Activated CD8-positive, alpha-beta memory T cell treated with anti-CD3 and anti-CD28 coated beads, Interleukin-2, amount 50 U/mL, for 48 hours (primary cell): Measurements from ENCODE around the gene SLC25A48.
"Not testable (repeated sequence)": the region's sequence is repeated elsewhere in the genome, so short reads cannot be mapped to it uniquely, and the experiment has no call there.

Experiments
- DNase-seq: peaks from one replicate; pipeline ENCODE4 v3.0.0-alpha.2; 2020

The SLC25A48 gene

DNA sequence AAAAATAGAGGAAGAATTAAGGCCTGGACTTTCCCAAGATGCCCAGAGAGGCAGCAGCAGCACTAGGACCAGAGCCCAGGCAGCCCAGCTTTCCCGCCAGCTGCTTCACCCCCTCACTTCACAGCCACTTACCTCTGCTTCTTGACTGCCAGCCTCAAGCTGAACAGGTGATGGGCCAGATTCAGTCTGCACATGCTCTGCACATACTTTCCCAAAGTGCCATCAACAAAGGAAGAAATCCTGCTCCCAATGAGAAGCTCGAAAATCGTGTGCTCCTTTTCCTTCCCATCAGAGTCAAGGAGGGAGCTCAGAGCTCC is 4.1 kb upstream of the SLC25A48 start:
- DNase-seq: no peak

DNA sequence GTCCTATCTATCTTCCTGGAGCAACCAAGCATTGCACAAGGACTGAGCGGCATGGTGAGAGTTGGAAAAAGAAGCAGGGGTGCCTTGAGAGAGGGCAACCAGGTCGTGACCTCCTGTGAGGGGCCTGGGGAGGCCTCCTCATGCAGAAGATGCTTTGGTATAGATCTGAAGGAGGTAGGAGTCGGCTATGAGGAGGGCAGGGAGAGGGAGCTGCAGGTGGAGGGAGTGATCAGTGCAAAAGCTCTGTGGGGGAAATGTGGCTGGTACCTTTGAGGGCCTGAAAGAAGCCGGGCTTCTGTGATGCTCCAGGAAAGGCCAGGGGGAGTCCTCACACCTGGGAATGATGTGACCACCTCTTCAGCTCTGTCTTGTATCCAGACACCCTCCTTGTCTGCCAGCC is 3.6 kb upstream of the SLC25A48 start:
- DNase-seq: no peak

DNA sequence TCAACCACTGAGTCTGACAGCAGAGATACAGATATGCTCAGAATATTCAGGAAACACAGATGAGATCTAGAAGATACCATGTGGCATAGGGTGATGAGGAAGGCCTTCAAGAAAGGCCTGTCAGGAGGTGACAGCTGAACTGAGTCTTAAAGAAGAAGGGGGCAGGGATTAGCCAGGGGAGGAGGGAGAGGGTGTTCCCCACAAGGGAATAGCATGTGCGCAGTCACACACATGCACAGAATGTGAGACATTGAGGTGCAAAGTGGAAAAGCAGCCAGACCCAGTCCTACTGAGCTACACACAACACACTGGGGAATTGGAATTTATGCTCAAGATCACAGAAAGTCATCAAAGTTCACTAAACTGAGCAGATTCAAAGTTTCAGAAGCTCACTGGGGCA is 3.0 kb upstream of the SLC25A48 start:
- no peak for DNase-seq

DNA sequence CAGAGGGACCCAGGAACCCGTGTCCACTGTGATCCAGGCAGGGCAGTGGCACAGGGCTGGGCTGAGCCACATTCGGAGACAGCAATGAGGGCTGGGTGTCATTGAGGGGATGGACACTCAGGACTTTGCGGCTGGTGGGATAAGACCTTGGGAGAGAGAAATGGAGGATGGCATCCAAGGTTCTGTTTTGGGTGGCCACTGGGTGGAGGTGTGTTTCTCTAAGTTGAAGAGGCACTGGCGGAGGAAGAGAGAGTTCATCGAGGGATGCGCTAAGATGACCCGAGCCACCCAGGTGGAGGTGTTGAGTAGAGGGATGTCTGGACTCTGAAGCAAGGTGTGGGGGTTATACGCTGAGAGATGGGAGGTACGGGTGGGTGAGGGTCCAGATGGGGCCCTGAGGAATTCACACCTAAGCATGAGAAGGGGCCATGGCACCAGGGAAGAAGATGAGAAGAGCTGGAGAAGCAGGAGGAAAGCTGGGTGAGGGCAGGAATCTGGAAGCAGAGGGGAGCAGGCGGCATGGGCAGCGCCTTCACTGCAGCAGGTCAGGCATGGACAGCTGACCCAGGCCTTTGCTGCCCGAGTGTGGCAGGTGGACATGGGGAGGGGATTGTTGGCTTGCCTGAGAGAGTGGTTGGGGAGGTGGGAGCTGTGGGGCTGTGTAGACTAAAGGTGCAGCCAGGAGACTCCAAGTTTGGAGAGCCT is 2.5 kb upstream of the SLC25A48 start:
- DNase-seq: no peak

DNA sequence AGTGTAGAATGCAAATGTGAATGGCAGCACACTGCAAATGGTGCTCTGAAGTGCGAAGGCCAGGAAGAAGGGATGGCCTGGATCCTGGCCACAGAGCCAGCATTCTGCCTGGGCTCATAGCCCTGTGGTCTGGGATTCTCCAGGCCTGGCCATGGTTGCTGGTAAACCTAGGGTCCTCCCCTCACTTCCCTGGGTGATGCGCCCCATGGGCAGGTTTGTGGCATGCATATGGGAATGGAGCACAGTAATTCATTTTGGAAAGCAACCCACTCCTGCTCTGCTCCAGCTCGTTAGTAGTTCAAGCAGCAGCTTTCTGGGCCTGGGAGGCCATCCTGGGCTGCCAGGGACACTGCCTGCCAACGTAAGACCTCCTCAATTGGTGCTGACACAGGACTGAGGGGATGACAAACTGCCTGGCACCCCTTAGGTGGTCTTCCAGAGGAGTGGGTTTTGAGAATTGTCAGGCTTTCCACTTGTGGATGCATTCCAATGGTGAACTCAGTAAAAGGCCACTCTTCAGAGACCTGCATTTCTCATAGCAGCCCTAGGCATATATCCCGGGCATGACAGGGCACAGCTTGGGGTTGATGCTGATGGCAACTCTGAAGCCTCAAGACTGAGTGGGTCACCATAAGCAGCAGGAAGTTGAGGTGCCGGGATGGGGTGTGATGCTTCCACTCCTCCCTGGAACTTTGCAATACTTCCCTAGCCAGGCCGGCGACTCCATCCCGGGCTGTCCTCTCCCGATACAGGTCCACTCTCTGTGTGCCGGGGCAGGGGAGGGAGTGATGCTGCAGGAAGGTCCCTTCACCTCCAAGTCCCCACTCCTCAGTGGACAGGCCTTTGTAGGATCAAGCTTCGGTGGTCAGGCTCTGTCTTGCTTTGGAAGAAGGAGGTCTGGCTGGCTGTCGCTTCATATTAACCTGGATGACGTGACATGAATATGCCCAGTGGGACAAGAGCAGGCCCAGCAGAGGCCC is 1.2 kb upstream of the SLC25A48 start:
- DNase-seq: no peak

DNA sequence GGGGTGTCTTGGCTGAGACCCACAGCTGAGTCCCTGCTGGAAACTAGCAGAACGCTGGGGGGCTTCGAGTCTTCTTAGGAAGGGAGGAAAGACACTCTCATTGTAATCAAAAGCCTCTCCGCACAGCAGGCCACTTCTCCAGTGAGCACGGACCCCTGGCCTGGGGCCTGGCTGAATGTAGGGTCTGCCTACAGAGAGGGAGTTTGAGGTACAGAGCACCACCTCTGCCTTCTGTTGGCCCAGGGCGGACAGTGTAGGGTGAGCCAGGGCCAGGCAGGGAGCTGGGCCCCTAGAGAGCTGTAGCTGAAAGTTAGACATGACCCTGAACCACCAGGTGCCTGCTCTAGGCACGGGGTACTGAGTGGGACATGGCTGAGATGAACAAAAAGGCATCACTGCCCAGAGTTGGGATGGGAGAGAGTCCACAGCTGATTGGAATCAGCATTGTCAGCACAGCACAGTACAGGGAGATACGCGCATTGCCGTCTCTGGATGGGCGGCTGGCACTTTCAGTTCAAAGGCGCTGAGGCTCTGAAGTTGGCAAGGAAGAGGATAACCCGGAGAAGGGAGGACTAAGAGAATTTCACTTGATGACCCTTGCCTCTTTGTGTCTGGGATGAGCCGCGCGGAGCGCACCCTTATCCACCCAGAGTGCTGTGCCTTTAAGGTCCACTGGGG is 363 bp upstream of the SLC25A48 start:
- DNase-seq: no peak

DNA sequence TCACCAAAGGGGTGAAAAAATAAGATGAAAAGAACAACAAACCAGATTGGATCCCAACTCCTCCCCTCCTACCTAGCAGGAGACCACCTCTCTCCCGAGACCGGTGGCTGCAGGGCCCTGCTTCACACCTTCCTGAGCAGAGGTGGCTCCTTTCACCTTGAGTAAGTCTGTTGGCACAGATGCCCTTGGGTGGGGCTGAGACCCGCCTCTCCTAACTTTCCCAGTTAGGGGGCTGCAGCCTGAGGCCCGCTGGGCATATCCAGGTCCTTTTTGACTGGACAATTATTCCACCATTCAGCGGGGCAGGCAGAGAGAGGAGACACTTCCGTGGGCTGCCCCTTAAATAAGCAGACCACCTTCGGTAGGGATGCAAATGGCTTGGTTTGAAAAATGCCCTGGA is 1.3 kb downstream of the SLC25A48 start:
- no peak for DNase-seq

DNA sequence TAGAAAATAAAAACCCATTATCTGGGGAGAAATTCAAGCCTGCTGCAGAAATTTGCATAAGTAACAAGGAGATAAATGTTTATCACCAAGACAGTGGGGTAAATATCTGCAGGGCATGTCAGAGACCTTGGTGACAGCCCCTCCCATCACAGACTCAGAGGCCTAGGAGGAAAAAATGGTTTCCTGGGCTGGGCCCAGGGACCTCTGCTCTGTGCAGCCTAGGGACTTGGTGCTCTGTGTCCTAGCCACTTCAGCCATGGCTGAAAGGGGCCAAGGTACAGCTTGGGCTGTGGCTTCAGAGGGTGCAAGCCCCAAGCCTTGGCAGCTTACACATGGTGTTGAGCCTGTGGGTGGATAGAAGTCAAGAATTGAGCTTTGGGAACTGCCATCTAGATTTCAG is 3.9 kb downstream of the SLC25A48 start:
- DNase-seq: not testable (repeated sequence)

DNA sequence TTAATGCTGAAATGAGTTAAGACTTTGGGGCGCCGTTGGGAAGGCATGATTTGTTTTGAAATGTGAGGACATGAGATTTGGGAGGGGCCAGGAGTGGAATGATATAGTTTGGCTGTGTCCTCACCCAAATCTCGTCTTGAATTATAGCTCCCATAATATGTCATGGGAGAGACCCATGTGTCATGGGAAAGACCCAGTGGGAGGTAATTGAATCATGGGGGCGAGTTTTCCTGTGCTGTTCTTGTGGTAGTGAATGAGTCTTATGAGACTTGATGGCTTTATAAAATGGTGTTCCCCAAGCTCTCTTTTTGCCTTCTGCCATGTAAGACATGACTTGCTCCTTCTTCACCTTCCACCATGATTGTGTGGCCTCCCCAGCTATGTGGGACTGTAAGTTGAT is 5.1 kb downstream of the SLC25A48 start:
- no peak for DNase-seq

DNA sequence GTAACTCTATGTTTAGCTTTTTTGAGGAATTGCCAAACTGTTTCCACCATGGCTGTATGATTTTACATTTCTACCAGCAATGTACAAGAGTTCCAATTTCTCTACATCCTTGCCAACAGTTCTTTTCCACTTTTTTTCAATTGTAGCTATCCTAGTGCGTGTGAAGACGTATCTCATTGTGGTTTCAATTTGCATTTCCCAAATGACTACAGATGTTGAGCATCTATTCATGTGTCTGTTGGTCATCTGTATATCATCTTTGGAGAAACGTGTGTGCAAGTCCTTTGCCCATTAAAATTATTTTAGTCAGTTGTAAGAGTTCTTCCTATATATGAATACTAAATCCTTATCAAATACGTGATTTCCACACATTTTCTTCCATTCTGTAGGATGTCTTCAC is 6.5 kb downstream of the SLC25A48 start:
- no peak for DNase-seq

DNA sequence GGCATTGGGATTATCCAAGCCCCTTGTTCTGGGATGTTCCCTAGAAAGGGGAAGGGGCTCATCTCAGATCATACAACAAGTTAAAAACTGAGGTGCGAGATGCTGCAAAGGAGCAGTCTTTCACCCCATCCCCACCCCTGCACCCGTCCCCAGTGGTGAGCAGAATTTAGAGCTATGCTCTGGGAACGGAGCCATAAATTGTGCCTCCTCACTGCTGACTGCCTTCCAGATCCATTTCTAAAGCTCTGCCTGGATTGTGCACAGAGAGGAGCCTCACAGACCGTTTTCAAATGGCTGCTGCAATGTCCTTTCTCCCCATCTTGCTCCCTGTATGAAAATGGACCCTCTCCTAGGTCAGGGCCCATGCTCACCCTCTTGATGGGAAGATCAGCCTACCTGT is 8.3 kb downstream of the SLC25A48 start:
- no peak for DNase-seq

DNA sequence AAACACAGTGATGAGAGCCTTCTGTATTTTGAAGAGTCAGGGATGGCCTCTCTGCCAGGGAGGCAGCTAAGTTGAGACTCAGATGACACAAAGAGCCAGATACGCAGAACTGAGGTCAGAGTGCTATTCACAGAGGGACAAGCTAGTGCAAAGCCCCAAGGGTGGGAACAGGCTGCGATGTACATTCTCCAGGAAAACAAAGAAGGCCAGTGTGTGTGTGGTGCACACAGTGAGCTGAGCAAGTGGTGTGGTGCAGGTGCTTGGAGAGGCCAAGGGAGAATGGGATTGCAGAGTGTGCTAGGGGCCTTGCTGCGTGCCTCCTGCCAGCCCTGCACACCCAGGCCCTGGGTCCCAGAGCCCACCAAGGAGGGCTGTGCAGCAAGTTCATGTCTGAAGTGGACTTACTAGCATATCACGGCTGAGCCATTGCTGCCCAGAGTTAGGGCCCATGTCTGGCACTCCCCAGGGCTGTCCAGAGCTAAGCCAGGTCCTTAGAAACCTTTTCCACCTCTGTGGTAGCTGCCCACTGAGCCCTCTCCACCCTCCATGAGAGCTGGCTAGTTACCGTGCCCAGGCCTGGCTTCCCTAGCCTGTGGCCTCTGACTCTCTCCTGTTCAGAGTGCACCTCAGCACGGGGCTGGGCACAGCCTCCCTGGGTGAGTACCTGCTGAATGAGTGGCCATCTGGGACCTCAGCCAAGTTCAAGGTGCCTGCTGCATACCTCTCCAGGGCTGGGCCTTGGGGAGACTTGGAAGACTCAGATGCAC is 9.3 kb downstream of the SLC25A48 start:
- DNase-seq: no peak

DNA sequence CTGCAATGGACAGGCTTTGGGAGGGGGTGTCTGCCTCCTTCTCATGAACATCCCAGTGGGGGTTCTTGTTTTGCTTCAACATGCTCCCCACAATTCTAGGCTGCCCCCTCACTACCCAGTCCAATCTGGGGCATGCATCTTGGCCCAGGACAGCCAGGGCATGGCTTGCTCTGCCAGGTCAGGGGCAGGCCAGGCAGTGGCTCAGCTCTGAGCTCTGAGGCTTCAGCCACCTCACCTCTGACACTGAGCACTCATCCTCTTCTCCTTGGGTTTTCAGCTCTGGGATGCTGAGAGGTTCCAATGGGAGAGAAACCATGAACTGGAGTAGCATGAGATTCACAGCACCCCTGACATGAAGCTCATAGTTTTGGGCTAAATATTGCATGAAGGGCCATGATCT is 11.8 kb downstream of the SLC25A48 start:
- no peak for DNase-seq

DNA sequence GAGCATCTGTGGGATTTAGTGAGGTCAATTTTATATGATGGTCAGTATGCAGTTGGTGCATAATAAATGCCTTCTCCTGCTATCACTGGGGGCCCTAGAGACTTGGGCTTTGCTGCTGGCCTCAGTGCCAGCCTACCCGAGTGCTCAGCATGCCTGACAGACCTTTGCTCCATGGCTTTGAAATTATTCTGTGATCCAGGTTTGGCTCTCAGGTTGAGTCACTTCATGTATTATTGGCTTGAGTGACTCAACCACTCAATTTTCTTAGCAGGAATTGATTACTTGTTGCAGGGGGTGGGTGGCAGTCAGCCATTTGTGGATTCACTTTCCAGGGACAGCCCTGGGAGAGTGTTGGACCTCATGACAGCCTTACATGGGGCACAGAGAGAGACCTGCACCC is 13.5 kb downstream of the SLC25A48 start:
- DNase-seq: no peak

DNA sequence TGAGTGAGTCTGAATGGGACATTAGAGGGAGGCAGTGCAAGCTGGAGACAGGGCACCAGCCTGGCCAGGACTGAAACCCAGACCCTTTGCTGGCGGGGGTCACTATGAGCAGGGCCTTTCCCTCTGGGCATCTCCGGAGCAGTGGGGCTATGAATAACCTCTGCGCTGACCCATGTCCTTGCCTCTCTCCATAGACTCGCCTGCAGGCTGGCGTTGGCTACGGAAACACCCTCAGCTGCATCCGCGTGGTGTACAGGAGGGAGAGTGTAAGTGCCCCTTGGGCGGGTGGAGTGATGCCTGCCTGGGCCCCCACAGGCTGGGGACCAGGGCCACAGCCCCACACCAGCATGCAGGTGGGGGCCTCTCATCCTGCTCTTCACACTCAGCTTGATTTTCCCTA is 15.8 kb downstream of the SLC25A48 start:
- no peak for DNase-seq

DNA sequence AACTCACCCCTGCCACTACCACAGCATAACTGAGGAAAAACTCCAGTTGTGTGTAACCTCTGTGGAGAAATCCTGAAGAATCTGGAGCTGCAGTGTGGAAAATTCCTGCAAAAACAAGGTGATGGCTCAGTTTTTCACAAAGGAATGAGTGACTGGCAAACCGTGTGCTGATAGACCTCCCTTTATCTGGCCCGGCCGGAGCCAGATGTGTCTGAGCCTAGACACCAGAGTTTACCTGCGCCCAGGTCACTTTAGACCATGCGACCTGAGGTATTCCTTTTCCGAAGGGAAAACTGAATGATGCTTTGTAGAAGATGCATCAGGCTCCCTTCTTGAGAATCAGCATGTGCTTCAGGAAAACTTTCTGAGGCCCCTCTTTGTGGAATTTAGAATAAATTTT is 16.2 kb downstream of the SLC25A48 start:
- no peak for DNase-seq

DNA sequence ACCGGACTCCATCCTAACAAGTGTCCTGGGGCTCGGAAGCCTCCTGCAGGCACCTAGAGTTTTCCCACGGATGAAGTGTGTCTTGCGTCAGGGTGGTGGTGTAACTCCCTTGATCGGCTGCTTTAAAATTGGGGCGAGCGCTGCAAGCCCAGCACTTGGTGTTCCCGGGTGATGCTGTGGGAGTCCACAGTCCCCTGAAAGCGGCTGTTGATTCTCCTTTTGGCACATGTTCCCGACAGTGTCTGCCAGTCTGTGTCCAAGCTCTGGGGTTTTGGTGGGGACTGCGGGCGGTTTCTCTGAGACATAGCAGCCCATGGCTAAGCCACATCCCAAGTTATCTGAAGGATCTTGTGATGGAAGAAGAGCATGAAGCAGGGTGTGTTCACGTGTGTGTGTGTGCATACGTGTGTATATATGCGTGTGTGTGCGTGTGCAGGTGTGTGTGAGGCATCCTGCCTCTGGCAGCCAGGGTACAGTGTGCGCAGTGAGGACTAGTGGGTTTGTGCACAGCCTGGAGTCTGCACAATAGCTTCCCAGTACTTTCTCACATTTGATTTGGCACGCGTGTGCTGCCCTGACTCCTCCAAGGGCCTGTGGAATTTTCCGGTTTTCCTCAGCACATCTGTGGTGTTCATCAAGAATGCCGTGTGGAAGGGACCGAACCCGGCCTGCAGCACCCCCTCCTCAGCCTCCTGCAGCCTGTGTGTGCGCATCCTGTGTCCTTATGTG is 16.9 kb downstream of the SLC25A48 start:
- no peak for DNase-seq

DNA sequence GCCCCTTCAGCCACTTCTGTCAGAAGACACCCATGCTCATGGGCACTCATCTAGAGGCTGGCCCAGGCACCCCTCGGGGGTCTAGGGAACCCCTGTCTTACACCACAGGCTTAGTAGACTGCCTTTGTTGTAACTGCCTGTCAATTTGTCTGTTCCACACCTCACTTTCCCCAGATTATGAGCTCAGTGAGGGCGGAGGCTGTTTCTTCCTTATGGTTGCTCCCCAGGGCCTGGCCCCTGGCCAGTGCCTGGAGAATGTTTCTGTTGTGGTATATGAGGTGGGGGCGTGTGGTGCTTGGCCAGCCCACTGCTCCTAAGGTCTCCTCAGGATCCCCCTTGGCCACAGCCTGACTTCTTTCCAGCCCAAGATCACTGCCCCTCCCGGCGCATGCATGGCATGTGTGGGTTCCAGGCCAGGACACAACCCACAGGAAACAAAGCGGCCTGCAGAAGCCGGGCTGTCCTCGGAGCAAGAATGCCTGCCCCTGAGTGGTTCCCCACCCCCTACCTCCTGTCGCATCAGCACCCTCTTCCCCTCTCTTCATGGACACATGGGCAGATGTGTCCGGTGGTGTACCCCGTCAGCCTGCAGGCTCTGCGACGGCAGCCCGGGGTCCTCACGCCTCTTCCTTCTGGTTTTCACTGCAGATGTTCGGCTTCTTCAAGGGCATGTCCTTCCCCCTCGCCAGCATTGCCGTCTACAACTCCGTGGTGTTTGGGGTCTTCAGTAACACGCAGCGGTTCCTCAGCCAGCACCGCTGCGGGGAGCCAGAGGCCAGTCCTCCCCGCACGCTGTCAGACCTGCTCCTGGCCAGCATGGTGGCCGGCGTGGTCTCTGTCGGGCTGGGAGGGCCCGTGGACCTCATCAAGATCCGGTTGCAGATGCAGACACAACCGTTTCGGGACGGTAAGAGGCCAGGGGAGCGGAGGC is 17.7 kb downstream of the SLC25A48 start:
- DNase-seq: no peak

DNA sequence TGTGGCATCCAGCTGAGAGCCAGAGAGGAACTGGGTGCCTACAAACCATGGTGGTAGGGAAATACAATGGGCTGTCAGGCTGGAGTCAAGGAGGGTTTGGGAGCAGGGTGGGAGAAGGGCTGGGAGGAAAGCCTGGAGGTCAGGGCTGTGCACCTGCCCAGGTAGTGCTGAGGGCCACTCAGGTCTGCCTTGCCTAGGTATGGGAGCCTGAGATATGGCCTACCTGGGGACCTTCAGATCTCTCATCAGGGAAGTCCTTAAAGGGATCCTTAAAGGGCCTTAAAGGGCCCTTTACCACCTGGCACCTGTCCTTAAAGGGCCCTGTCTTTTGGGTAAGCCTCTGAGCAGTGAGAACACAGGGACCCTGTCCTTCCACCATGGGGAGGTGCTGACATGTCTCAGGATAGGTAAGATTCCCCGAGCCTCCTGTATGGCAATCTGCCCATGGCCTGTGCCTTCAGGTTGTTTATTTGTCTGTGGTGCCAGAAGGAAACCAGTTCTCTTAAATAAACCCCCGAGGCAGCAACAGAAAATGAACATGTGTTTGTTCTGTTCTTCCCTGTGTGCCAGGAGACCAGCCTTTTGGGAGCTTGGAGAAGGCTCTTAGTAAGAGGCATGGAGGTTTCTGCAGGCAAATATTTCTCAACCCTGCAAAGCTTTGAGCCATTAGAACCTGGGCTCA is 23.3 kb downstream of the SLC25A48 start:
- DNase-seq: no peak

DNA sequence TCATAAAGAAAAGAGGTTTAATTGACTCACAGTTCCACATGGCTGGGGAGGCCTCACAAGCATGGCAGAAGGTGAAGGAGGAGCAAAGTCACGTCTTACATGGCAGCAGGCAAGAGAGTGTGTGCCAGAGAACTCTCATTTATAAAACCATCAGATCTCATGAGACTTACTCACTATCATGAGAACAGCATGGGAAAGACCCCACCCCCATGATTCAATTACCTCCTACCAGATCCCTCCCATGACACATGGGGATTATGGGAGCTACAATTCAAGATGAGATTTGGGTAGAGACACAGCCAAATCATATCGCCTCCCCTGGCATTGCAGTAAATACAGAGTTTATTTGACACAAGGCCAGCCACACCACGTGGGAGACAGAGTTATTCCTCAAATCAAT is 24.7 kb downstream of the SLC25A48 start:
- DNase-seq: not testable (repeated sequence)

DNA sequence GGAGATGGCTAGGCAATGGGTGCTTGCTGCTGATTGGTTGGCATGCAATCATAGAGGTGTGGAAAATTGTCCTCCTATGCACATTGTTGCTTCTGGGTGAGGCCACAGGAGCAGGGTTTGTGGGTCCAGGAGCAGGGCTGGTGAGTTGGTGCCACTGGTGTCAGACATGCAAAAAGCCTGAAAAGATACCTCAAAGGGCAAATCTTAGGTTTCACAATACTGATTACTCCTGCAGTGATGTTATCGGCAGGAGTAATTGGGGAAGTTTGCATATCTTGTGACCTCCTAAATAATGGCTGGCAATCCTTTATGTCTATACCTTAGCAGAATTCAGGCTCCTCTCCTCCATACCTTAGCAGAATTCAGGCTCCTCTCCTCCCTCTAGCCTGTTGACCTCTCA is 25.2 kb downstream of the SLC25A48 start:
- no peak for DNase-seq
